ENCODE data around the gene ADGRV1. TPM values are rescaled to one million over a fixed set of nuclear protein-coding genes. Genes with fewer than 3 reads are reported as not detected.

The ADGRV1 gene
- total and polyA plus RNA-seq, 8 donors = 0.75 to 10.3 (median 4.0) TPM

DNA sequence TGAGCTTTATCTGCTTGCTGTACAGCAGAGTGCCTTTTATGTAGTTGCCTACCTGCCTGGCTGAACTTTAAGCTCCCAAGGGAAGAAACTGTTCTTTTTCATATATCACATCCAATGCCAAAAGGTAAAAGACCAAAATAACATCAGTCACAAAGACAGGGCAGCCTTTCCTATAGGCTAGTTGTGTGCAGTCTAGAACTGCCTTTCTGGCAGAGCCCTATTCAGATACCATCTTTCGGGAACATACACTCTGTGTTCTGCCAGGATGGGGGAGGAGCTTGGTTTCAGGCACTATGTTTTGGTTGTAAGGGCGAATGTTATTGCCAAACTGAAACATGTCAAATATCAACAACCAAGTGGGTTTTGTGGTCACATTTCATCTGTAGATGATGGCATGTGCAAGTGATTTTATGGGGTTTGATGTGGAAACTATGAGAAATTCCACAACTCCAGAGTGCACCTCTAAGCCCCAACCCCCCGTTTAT is 314.5 kb downstream of the ADGRV1 start:
- DNase-seq = peak in 1 of 2 donors; percentile 52
- 44 to 59% (median 47%) methylated on average over 3 of the region's 3 CpGs for WGBS, 5 donors
- H3K9me3 ChIP-seq = no peaks in the 10 kb centered on the region
- H3K4me3 ChIP-seq = no peak overlapping the region
- intact Hi-C loops (cut with DNase I; ENCODE audit: low total_unique reads) = no loop called here
- TF ChIP-seq POLR2AphosphoS5 (IDR thresholded peaks at IDR 0.05) = no peak
- TF ChIP-seq, protein P1, sequence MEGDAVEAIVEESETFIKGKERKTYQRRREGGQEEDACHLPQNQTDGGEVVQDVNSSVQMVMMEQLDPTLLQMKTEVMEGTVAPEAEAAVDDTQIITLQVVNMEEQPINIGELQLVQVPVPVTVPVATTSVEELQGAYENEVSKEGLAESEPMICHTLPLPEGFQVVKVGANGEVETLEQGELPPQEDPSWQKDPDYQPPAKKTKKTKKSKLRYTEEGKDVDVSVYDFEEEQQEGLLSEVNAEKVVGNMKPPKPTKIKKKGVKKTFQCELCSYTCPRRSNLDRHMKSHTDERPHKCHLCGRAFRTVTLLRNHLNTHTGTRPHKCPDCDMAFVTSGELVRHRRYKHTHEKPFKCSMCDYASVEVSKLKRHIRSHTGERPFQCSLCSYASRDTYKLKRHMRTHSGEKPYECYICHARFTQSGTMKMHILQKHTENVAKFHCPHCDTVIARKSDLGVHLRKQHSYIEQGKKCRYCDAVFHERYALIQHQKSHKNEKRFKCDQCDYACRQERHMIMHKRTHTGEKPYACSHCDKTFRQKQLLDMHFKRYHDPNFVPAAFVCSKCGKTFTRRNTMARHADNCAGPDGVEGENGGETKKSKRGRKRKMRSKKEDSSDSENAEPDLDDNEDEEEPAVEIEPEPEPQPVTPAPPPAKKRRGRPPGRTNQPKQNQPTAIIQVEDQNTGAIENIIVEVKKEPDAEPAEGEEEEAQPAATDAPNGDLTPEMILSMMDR (IDR thresholded peaks at IDR 0.05) = no peak
- TF ChIP-seq POLR2A (IDR thresholded peaks at IDR 0.05) = no peak
- no peak for TF ChIP-seq EP300 (IDR thresholded peaks at IDR 0.05)
- H3K4me1 ChIP-seq = peaks cover 8 to 54% (median 10%) of the 10 kb centered on the region in 4 donors
- no peak overlapping the region for H3K27ac ChIP-seq
- H3K27me3 ChIP-seq = no peaks in the 10 kb centered on the region
- H3K36me3 ChIP-seq = no peaks in the 10 kb centered on the region

DNA sequence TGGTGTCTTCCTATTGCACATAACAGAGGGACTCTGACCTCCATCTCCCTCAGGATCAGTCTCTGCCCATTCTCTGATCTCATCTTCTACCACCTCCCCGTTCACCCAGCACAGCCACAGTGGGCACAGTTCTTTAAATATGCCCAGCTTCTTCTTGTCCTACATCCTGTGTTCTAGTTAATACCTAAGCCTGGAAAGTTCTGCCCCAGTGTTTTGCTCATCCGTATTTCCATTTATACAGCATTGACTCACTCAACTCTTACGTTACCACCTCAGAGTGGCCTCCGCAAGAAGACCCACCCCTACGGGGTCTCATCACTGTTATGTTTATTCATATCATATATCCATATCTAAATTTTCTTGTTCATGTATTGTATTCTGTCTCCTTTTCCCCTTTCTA is 315.5 kb downstream of the ADGRV1 start:
- intact Hi-C loops (cut with DNase I; ENCODE audit: low total_unique reads) = no loop called here
- no peak for TF ChIP-seq EP300 (IDR thresholded peaks at IDR 0.05)
- TF ChIP-seq POLR2A (IDR thresholded peaks at IDR 0.05) = no peak
- TF ChIP-seq POLR2AphosphoS5 (IDR thresholded peaks at IDR 0.05) = no peak
- TF ChIP-seq, protein P1 (IDR thresholded peaks at IDR 0.05) = no peak
- H3K36me3 ChIP-seq = no peaks in the 10 kb centered on the region
- H3K4me1 ChIP-seq = peaks cover 8 to 64% (median 19%) of the 10 kb centered on the region in 4 donors
- whole genome bisulfite sequencing, 5 donors = 88 to 97% (median 95%) methylated on average over 5 of the region's 5 CpGs
- no peaks in the 10 kb centered on the region for H3K27me3 ChIP-seq
- H3K9me3 ChIP-seq = no peaks in the 10 kb centered on the region
- H3K27ac ChIP-seq = no peak overlapping the region
- DNase-seq = no peak
- H3K4me3 ChIP-seq = no peak overlapping the region

DNA sequence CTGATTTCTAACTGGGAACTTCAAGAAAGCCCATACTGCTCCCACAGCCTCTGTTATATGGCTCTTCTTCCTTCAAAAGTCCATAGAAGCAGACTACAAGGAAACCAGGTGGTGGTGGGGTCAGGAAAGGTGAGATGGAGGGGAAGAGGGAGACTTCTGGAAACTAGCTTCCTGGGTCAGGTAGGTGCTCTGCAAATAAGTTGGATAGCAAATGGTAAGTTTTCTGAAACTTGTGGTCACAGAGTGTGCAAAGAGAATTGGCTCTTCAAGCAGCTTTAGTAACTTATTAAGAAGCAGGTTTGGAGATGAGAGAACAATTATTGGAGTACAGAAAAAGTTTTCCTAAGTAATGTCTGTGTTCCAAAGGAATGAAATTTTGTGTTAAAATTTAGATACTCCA is 316.9 kb downstream of the ADGRV1 start:
- intact Hi-C loops (cut with DNase I; ENCODE audit: low total_unique reads) = loop anchor here (5.0 kb wide), 1 partner anchor 222 kb away; no protein-coding TSS in a partner anchor
- H3K27me3 ChIP-seq = no peaks in the 10 kb centered on the region
- no peaks in the 10 kb centered on the region for H3K9me3 ChIP-seq
- TF ChIP-seq POLR2A (IDR thresholded peaks at IDR 0.05) (no peak), EP300 (IDR thresholded peaks at IDR 0.05) (no peak), POLR2AphosphoS5 (IDR thresholded peaks at IDR 0.05) (no peak)
- TF ChIP-seq, protein P1 (IDR thresholded peaks at IDR 0.05) = no peak
- no peak overlapping the region for H3K4me3 ChIP-seq
- no peaks in the 10 kb centered on the region for H3K36me3 ChIP-seq
- no peak overlapping the region for H3K27ac ChIP-seq
- H3K4me1 ChIP-seq = peaks cover 8 to 66% (median 20%) of the 10 kb centered on the region in 4 donors
- no peak for DNase-seq

DNA sequence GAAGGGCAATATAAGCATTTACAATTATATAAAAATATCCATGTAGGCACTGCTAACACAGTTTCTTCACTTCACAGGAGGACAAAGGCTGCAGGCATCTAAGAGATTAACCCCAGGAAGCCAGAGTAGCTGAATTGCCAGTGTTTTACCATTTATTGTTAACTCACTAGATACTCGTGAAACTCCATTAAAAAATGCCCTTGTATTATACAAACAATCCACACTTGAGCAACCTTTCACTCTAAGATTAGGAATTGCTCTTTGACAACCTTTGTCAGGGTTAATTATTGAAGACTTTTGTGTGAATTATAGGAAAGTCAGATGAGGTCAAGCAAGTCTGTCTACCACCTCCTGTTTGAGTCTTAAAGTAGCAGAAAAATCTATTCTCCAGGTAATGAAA is 317.8 kb downstream of the ADGRV1 start:
- Histone ChIP-seq H3K4me1 (peaks cover 8 to 61% (median 20%) of the 10 kb centered on the region in 4 donors), H3K9me3 (no peaks in the 10 kb centered on the region), H3K27me3 (no peaks in the 10 kb centered on the region), H3K36me3 (no peaks in the 10 kb centered on the region), H3K4me3 (no peak overlapping the region), H3K27ac (no peak overlapping the region)
- DNase-seq = no peak
- TF ChIP-seq, protein P1 (IDR thresholded peaks at IDR 0.05) = no peak
- TF ChIP-seq POLR2A (IDR thresholded peaks at IDR 0.05) = no peak
- no peak for TF ChIP-seq POLR2AphosphoS5 (IDR thresholded peaks at IDR 0.05)
- no peak for TF ChIP-seq EP300 (IDR thresholded peaks at IDR 0.05)
- intact Hi-C loops (cut with DNase I; ENCODE audit: low total_unique reads) = loop anchor here (5.0 kb wide), 1 partner anchor 221 kb away; no protein-coding TSS in a partner anchor
- 5 to 24% (median 19%) methylated on average over 1 of the region's 1 CpG for WGBS, 5 donors

All from stomach (tissue), 9 donors.